HepG2 (cell line): Measurements from ENCODE around the gene SH3PXD2A. TPM values are rescaled to one million over a fixed set of nuclear protein-coding genes. Genes with fewer than 3 reads are reported as not detected.

Source experiments
- ARID4A ChIP-seq: sonication (generic); formaldehyde crosslinking; IDR thresholded peaks from 2 replicates; pipeline ENCODE4 v1.5.0; 2020; ENCODE audit warnings: mild to moderate bottlenecking, missing genetic modification reagents, borderline replicate concordance
- CBX5 ChIP-seq: sonication (generic); formaldehyde crosslinking; IDR thresholded peaks from 2 replicates; pipeline ENCODE4 v1.4.0; 2020; ENCODE audit warnings: missing genetic modification reagents, borderline replicate concordance
- FOXM1 ChIP-seq: sonication (generic); formaldehyde crosslinking; IDR thresholded peaks from 2 replicates; pipeline ENCODE4 v1.5.0; 2020; ENCODE audit warnings: missing genetic modification reagents
- POLR2AphosphoS5 ChIP-seq: IDR thresholded peaks from 2 replicates; pipeline ENCODE4 v1.6.1; 2012; ENCODE audit warnings: low read depth, low read length
- POLR2G ChIP-seq: fragments of 200-400 bp; formaldehyde crosslinking; IDR thresholded peaks from 2 replicates; pipeline ENCODE4 v1.6.1; 2018; ENCODE audit warnings: mild to moderate bottlenecking, low read depth, low read length, moderate library complexity
- U2AF1 ChIP-seq: fragments of 200-400 bp; formaldehyde crosslinking; optimal IDR thresholded peaks from 2 replicates; pipeline ENCODE3; 2017; ENCODE audit warnings: mild to moderate bottlenecking, low read depth, low read length
- YEATS4 ChIP-seq: sonication (generic); formaldehyde crosslinking; IDR thresholded peaks from 2 replicates; pipeline ENCODE4 v1.4.0; 2020; ENCODE audit warnings: missing genetic modification reagents, borderline replicate concordance
- ZFP36L2 ChIP-seq: sonication (generic); formaldehyde crosslinking; IDR thresholded peaks from 2 replicates; pipeline ENCODE4 v1.4.0; 2020; ENCODE audit warnings: missing genetic modification reagents
- ZNF33A ChIP-seq: sonication (generic); formaldehyde crosslinking; IDR thresholded peaks from 2 replicates; pipeline ENCODE4 v1.5.1; 2020; ENCODE audit warnings: missing genetic modification reagents, mild to moderate bottlenecking, moderate library complexity, borderline replicate concordance
- ZNF33B ChIP-seq: sonication (generic); formaldehyde crosslinking; IDR thresholded peaks from 2 replicates; pipeline ENCODE4 v1.5.1; 2020; ENCODE audit warnings: mild to moderate bottlenecking, missing genetic modification reagents
- ZNF441 ChIP-seq: sonication (generic); formaldehyde crosslinking; IDR thresholded peaks from 2 replicates; pipeline ENCODE4 v1.7.0; 2021; ENCODE audit warnings: missing genetic modification reagents, borderline replicate concordance
- ZNF556 ChIP-seq: sonication (generic); formaldehyde crosslinking; IDR thresholded peaks from 2 replicates; pipeline ENCODE4 v1.4.0; 2020; ENCODE audit warnings: mild to moderate bottlenecking, missing genetic modification reagents, borderline replicate concordance
- ZNF609 ChIP-seq: sonication (generic); formaldehyde crosslinking; IDR thresholded peaks from 2 replicates; pipeline ENCODE4 v1.4.0; 2020; ENCODE audit warnings: mild to moderate bottlenecking, missing genetic modification reagents, borderline replicate concordance
- ZNF629 ChIP-seq: sonication (generic); formaldehyde crosslinking; conservative IDR thresholded peaks from 2 replicates; pipeline ENCODE4 v1.5.0; 2020; ENCODE audit warnings: missing genetic modification reagents
- ZSCAN20 ChIP-seq: sonication (generic); formaldehyde crosslinking; IDR thresholded peaks from 2 replicates; pipeline ENCODE4 v1.4.0; 2020; ENCODE audit warnings: missing genetic modification reagents, mild to moderate bottlenecking, borderline replicate concordance
- polyA plus RNA-seq, 8 experiments: library from polyadenylated mRNA; depleted of rRNA in 3 of 8; stranded (reverse) in 7 of 8; unstranded in 1 of 8; fragments of >200 nt; fragmentation: Illumina TruSeq in 4 of 8; extraction: Trizol in 4 of 8; gene quantifications; 2 replicates each; pipeline versions ENCODE4 v1.2.1 to v1.2.3, GENCODE V29; 2011 to 2016; ENCODE audit warnings: low read depth in 4 of 8, missing spikeins in 1 of 8, mixed read lengths in 1 of 8; ENCODE audit not compliant: insufficient read depth in 1 of 8
- total RNA-seq, 5 experiments: library from RNA; depleted of rRNA; stranded (reverse); fragments of >200 nt; fragmentation: Illumina TruSeq; extraction: Trizol; gene quantifications; 2 replicates each; pipeline ENCODE4 v1.2.3, GENCODE V29; 2016; ENCODE audit warnings: low read depth in 1 of 5
- TF ChIP-seq, protein P1 (sequence below): sonication (generic); formaldehyde crosslinking; IDR thresholded peaks from 2 replicates; pipeline ENCODE4 v1.8.1; 2023; ENCODE audit warnings: mild to moderate bottlenecking, moderate library complexity, missing genetic modification reagents

SH3PXD2A gene
- total and polyA plus RNA-seq, 2 of the 13 experiments (the other 11 are each of a cell fraction or from before 2014, with no cell fraction given) = 11.1 to 11.3 TPM

DNA sequence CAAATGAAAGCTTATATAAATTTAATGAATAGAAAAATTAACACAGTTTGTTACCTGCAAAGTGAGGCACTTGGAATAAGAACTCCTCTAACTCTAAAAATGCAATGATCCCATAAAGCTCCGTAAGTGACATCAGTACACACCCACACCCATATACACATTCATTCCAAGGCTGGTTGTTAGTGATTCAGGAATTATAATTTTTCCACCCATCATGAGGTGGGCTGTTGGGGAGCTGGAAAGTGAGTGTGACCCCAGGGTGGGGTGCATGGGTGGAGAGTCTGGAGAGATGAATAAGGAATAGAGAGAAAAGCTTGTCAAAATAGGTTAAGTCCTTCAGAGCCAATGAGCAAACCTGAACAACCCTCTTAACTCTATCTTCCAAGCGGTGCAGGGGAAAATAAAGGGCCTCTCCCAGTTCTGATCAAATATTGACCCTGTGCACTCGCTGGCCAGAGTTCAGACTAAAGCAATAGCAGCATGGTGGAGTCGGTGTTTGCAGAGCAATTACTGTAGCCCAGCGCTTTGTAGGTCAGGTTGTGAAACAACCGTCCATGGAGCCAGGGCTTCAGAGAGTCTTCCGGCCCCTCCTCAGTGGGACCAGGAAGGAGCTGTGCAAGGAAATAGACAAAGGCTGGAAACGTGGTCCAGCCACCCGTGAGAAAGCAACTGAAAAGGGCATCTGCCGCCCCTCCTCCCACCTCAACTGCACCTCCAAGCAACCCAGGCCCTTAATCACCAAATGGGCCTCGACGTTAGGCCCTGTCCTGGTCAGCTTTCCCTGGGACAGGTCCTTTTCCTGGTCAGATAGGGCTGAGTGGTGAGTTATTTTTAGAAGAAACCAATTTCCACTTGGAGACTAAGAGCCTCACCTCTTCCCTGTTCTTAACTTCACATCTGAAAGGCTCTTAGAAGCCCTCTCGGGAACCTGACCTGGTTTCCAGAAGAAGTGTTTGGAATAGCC, 61.2 kb downstream of the SH3PXD2A start (continued):
- TF ChIP-seq ZNF609 (CRISPR knock-in tag) (peak; percentile 98), ZSCAN20 (0 out of 2 replicates have a peak, but pooled peaks have one; percentile 66), ZNF33B (CRISPR knock-in tag) (no peak), ZNF556 (peak; percentile 73; the same call in 1 of the 2 replicates), ZNF441 (CRISPR knock-in tag) (peak; percentile 38; the same call in 1 of the 2 replicates), ZFP36L2 (CRISPR knock-in tag) (no peak), ARID4A (CRISPR knock-in tag) (peak; percentile 86; the same call in 1 of the 2 replicates), POLR2G (peak; percentile 66), U2AF1 (no peak), ZNF33A (CRISPR knock-in tag) (no peak), POLR2AphosphoS5 (peak; percentile 35), FOXM1 (CRISPR knock-in tag) (no peak), ZNF629 (peak; percentile 55; the same call in 1 of the 2 replicates), CBX5 (CRISPR knock-in tag) (peak; percentile 99; the same call in 1 of the 2 replicates), YEATS4 (CRISPR knock-in tag) (peak; percentile 92)
- TF ChIP-seq, protein P1, sequence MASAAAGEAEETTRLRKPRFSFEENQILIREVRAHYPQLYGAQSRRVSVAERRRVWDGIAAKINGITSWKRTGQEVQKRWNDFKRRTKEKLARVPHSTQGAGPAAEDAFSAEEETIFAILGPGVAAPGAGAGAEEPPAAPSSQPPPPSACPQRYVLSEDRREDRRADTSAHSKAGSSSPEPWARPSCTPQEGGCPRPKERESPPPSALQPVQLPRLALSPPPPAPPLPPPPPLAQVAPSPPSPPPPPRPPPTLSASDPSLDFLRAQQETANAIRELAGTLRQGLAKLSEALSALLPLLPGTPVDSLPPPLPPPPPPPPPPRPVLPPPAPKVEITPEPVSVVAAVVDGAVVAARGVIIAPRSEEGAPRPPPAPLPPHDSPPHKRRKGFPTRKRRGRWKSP (CRISPR knock-in tag) = peak; percentile 91
